K562 (cell line): ENCODE measurements around the gene SLTM. TPM values are rescaled to one million over a fixed set of nuclear protein-coding genes. Genes with fewer than 3 reads are reported as not detected.

Experiments
- ATAC-seq: fragments of 200-7000 bp; cut with Tn5 transposase; 3 replicates; pipeline ENCODE4 v1.9.1; 2020; ENCODE audit warnings: moderate library complexity
- BruUV-seq: library from RNA; stranded (reverse); fragments of 400-500 nt; replicated peaks from 2 replicates; lab custom pipeline; 2021; lab: Mats Ljungman, UMichigan
- CTCF ChIA-PET: fragments of 300-600 bp; formaldehyde crosslinking; extraction: SDS; loops from one replicate; lab custom pipeline; 2021; ENCODE audit warnings: low intra/inter-chr PET ratio; lab: Yijun Ruan, JAX
- POLR2A ChIA-PET: fragments of 300-600, 350-650 bp; sonication (Branson Sonifier 250); formaldehyde crosslinking; extraction: SDS; loops from one replicate; lab custom pipeline; 2021; ENCODE audit warnings: antibody characterized with exemption, inconsistent platforms; lab: Yijun Ruan, JAX
- DNase-seq, 4 experiments: peaks; one replicate each; pipeline versions ENCODE4 v3.0.0 to v3.0.0-alpha.2; 2011 to 2018; ENCODE audit warnings: low spot score in 3 of 4, mixed read lengths in 3 of 4; ENCODE audit errors: extremely low read depth in 1 of 4
- FAIRE-seq: peaks from 2 replicates; lab custom pipeline; 2011; peaks lifted over from hg19 to GRCh38; lab: Jason Lieb, UNC
- H2AFZ ChIP-seq: 2 replicates; pipeline ENCODE4 v1.6.0; 2011; ENCODE audit warnings: low read depth, low read length, control low read depth, inconsistent platforms
- H3K27ac ChIP-seq: fragments of 200-600 bp; 3 replicates; pipeline ENCODE4 v1.8.0; 2011; ENCODE audit warnings: low read depth, mild to moderate bottlenecking, control low read depth, inconsistent platforms, low read length, moderate library complexity, mixed read lengths; ENCODE audit errors: extremely low read depth
- H3K27me3 ChIP-seq, 2 experiments: fragments of 300-600 bp in 1 of 2; 2 replicates in 1 of 2; 3 replicates in 1 of 2; pipeline versions ENCODE4 v1.6.0 to v1.8.0; 2011; ENCODE audit warnings: inconsistent platforms in 2 of 2, low read length in 2 of 2, mild to moderate bottlenecking in 1 of 2, mixed read lengths in 1 of 2, moderate library complexity in 1 of 2; ENCODE audit not compliant: control insufficient read depth in 2 of 2, insufficient read depth in 2 of 2
- H3K36me3 ChIP-seq: fragments of 300-600 bp; 3 replicates; pipeline ENCODE4 v1.8.0; 2011; ENCODE audit warnings: mild to moderate bottlenecking, low read length, inconsistent platforms; ENCODE audit not compliant: control insufficient read depth, insufficient read depth
- H3K4me1 ChIP-seq, 2 experiments: fragments of 200-600 bp in 1 of 2; replicated peaks in 1 of 2; 2 replicates in 1 of 2; 3 replicates in 1 of 2; pipeline versions ENCODE4 v1.5.1 to v1.8.0; 2011; ENCODE audit warnings: inconsistent platforms in 2 of 2, low read length in 2 of 2, mild to moderate bottlenecking in 1 of 2, mixed read lengths in 1 of 2, moderate library complexity in 1 of 2; ENCODE audit not compliant: control insufficient read depth in 2 of 2, insufficient read depth in 2 of 2
- H3K4me2 ChIP-seq: 2 replicates; pipeline ENCODE4 v1.6.1; 2011; ENCODE audit warnings: low read length, control low read depth, inconsistent platforms, mixed read lengths; ENCODE audit not compliant: insufficient read depth
- H3K4me3 ChIP-seq: fragments of 200-600 bp; sonication (generic), shearing (Covaris generic); 2 replicates; pipeline ENCODE4 v1.5.1; 2016; ENCODE audit warnings: control low read depth, inconsistent platforms
- H3K79me2 ChIP-seq: fragments of 200-600 bp; 3 replicates; pipeline ENCODE4 v1.8.0; 2011; ENCODE audit warnings: low read length, inconsistent platforms; ENCODE audit not compliant: control insufficient read depth, insufficient read depth
- H3K9ac ChIP-seq, 2 experiments: 2 replicates each; pipeline versions ENCODE4 v1.6.0 to v1.6.1; 2011; ENCODE audit warnings: low read depth in 2 of 2, low read length in 2 of 2, control low read depth in 1 of 2, inconsistent platforms in 1 of 2, mild to moderate bottlenecking in 1 of 2, mixed read lengths in 1 of 2; ENCODE audit not compliant: insufficient read depth in 1 of 2
- H3K9me1 ChIP-seq: one replicate; pipeline ENCODE4 v1.6.0; 2011; ENCODE audit warnings: inconsistent platforms, mild to moderate bottlenecking, low read length, moderate library complexity; ENCODE audit not compliant: control insufficient read depth, insufficient read depth
- H3K9me3 ChIP-seq: replicated peaks from 2 replicates; pipeline ENCODE4 v1.5.1; 2011; ENCODE audit warnings: low read depth, low read length, inconsistent platforms; ENCODE audit not compliant: control insufficient read depth, insufficient read depth
- H4K20me1 ChIP-seq: replicated peaks from 2 replicates; pipeline ENCODE4 v1.6.1; 2011; ENCODE audit warnings: low read length, inconsistent platforms, mixed read lengths; ENCODE audit not compliant: control insufficient read depth, insufficient read depth
- IRF2 ChIP-seq: sonication (generic); formaldehyde crosslinking; IDR thresholded peaks from 2 replicates; pipeline ENCODE4 v1.8.1; 2022; ENCODE audit warnings: mild to moderate bottlenecking, missing genetic modification reagents
- KLF6 ChIP-seq: fragments of 250-450 bp; sonication (Bioruptor Pico); IDR thresholded peaks from 2 replicates; pipeline ENCODE4 v1.4.0; 2020; ENCODE audit warnings: mild to moderate bottlenecking, moderate library complexity, borderline replicate concordance
- NEUROD1 ChIP-seq: fragments of 150-350 bp; IDR thresholded peaks from 2 replicates; pipeline ENCODE4 v1.6.1; 2014; ENCODE audit warnings: borderline replicate concordance, low read length, low read depth; ENCODE audit not compliant: partially characterized antibody
- ZNF696 ChIP-seq: fragments of 250-450 bp; sonication (Bioruptor Pico); conservative IDR thresholded peaks from 2 replicates; pipeline ENCODE4 v1.4.0; 2020; ENCODE audit warnings: mild to moderate bottlenecking, moderate library complexity
- ZNF780A ChIP-seq: fragments of 250-450 bp; sonication (Bioruptor Pico); IDR thresholded peaks from 2 replicates; pipeline ENCODE4 v1.5.0; 2021; ENCODE audit warnings: mild to moderate bottlenecking
- WGBS: fragments of 100-300 bp; shearing (Covaris generic); methylation state at CpG from one replicate; pipeline ENCODE4 v1.1.6; 2016; ENCODE audit warnings: low coverage, mixed read lengths; ENCODE audit not compliant: insufficient coverage; ENCODE audit errors: missing lambda C conversion rate; 5-methylcytosine and 5-hydroxymethylcytosine counted together
- in situ Hi-C: fragments of 300-500 bp; cut with MboI; formaldehyde crosslinking; loops from 4 replicates; pipeline ENCODE4 v1.15.0; 2018; ENCODE audit warnings: inconsistent platforms, mixed read lengths
- intact Hi-C: fragments of 100-400 bp; cut with micrococcal nuclease; formaldehyde crosslinking; loops from 2 replicates; pipeline ENCODE4 v1.14.2; 2022
- polyA plus RNA-seq, 8 experiments: library from polyadenylated mRNA; depleted of rRNA in 4 of 8; stranded (reverse) in 5 of 8; unstranded in 3 of 8; fragments of >200 nt; fragmentation: Nextera tagmentation in 2 of 8; fragmentation: Illumina TruSeq in 1 of 8; extraction: Ambion mirVana in 2 of 8; extraction: Trizol in 1 of 8; gene quantifications; 2 replicates each; pipeline versions ENCODE4 v1.2.1 to v1.2.3, GENCODE V29; 2011 to 2014; ENCODE audit warnings: inconsistent platforms in 1 of 8, missing spikeins in 1 of 8
- total RNA-seq, 7 experiments: library from RNA; depleted of rRNA in 6 of 7; stranded (reverse); fragments of >200 nt in 6 of 7; fragmentation: Illumina TruSeq in 2 of 7; extraction: Trizol in 2 of 7; gene quantifications; 2 replicates each; pipeline versions ENCODE4 v1.2.1 to v1.2.3, GENCODE V29; 2011 to 2021; ENCODE audit warnings: low replicate concordance in 1 of 7
- TF ChIP-seq, protein P1 (sequence below): fragments of 250-450 bp; sonication (Bioruptor Pico); IDR thresholded peaks from 2 replicates; pipeline ENCODE4 v1.6.1; 2021; ENCODE audit warnings: mild to moderate bottlenecking
- TF ChIP-seq, protein P2 (sequence below): fragments of 450-650 bp; IDR thresholded peaks from 2 replicates; pipeline ENCODE4 v1.6.1; 2014; ENCODE audit warnings: low read depth, mild to moderate bottlenecking, moderate library complexity, borderline replicate concordance

The SLTM gene
- total and polyA plus RNA-seq, 9 of the 15 experiments (the other 6 are each of a cell fraction or from before 2014, with no cell fraction given): 39.5 to 163 (median 102) TPM

DNA sequence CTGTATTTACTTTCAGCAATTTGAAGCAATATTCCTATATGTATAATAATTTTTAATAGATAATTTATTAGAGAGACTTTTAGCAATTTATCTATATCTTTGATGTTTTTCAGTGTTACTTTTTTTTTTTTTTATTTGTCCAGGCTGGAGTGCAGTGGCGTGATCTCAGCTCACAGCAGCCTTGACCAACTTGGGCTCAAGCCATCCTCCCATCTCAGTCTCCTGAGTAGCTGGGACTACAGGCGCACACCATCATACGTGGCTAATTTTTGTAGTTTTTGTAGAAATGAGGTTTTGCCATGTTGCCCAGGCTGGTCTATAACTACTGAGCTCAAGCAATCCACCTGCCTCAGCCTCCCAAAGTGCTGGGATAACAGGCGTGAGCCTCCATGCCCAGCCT lies 25.3 kb upstream of the SLTM start:
- no peaks in the 10 kb centered on the region for H3K36me3 ChIP-seq
- no peaks in the 10 kb centered on the region for H3K27me3 ChIP-seq
- WGBS: 42% methylated on average over 4 of the region's 4 CpGs
- H3K9me3 ChIP-seq: no peaks in the 10 kb centered on the region
- no peak for ATAC-seq
- no peaks in the 10 kb centered on the region for H3K9me1 ChIP-seq
- no peaks in the 10 kb centered on the region for H4K20me1 ChIP-seq
- in situ Hi-C loops: no loop called here
- BruUV-seq: no TSS peak
- TF ChIP-seq, protein P1, sequence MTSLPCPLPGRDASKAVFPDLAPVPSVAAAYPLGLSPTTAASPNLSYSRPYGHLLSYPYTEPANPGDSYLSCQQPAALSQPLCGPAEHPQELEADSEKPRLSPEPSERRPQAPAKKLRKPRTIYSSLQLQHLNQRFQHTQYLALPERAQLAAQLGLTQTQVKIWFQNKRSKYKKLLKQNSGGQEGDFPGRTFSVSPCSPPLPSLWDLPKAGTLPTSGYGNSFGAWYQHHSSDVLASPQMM (CRISPR knock-in tag): no peak
- no peak for TF ChIP-seq NEUROD1
- TF ChIP-seq, protein P2, sequence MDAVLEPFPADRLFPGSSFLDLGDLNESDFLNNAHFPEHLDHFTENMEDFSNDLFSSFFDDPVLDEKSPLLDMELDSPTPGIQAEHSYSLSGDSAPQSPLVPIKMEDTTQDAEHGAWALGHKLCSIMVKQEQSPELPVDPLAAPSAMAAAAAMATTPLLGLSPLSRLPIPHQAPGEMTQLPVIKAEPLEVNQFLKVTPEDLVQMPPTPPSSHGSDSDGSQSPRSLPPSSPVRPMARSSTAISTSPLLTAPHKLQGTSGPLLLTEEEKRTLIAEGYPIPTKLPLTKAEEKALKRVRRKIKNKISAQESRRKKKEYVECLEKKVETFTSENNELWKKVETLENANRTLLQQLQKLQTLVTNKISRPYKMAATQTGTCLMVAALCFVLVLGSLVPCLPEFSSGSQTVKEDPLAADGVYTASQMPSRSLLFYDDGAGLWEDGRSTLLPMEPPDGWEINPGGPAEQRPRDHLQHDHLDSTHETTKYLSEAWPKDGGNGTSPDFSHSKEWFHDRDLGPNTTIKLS: no peak
- TF ChIP-seq IRF2 (CRISPR knock-in tag): no peak
- TF ChIP-seq KLF6 (CRISPR knock-in tag): no peak
- TF ChIP-seq ZNF696 (CRISPR knock-in tag): no peak
- TF ChIP-seq ZNF780A (CRISPR knock-in tag): no peak
- TF ChIP-seq, all 486 proteins: peak for 0
- CTCF ChIA-PET: no interaction called here
- Histone ChIP-seq H3K4me2 (no peak overlapping the region), H2AFZ (no peak overlapping the region), H3K79me2 (no peaks in the 10 kb centered on the region), H3K9ac (no peak overlapping the region), H3K4me3 (no peak overlapping the region), H3K4me1 (no peaks in the 10 kb centered on the region), H3K27ac (no peak overlapping the region)
- DNase-seq (no peak), FAIRE-seq (no peak)
- intact Hi-C loops: no loop called here
- POLR2A ChIA-PET: interaction anchor here (0.6 kb wide), 1 partner anchor 19 kb away, joined by 3 read pairs; no protein-coding TSS in a partner anchor
